ENCODE data around the gene UBTD1.

Gene UBTD1

DNA sequence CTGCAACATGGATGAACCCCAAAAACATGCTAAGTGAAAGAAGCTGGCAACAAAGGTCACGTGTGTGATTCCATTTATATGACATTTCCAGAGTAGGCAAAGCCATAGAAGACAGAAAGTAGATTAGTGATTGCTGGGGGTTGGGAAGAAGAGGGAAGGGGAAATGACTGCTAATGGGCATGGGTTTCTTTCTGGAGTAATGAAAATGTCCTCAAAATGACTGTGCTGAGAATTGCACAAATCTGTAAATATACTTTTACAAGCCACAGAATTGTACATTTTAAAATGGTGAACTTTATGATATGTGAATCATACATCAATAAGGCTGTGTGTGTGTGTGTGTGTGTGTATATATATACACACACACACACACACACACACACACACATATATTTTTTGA is 16.3 kb upstream of the UBTD1 start:
- no peak for DNase-seq (ENCODE audit: extremely low read depth, low read depth)
- TF ChIP-seq, protein P1, sequence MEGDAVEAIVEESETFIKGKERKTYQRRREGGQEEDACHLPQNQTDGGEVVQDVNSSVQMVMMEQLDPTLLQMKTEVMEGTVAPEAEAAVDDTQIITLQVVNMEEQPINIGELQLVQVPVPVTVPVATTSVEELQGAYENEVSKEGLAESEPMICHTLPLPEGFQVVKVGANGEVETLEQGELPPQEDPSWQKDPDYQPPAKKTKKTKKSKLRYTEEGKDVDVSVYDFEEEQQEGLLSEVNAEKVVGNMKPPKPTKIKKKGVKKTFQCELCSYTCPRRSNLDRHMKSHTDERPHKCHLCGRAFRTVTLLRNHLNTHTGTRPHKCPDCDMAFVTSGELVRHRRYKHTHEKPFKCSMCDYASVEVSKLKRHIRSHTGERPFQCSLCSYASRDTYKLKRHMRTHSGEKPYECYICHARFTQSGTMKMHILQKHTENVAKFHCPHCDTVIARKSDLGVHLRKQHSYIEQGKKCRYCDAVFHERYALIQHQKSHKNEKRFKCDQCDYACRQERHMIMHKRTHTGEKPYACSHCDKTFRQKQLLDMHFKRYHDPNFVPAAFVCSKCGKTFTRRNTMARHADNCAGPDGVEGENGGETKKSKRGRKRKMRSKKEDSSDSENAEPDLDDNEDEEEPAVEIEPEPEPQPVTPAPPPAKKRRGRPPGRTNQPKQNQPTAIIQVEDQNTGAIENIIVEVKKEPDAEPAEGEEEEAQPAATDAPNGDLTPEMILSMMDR (IDR thresholded peaks at IDR 0.05; ENCODE audit: low read depth, low read length) = no peak

DNA sequence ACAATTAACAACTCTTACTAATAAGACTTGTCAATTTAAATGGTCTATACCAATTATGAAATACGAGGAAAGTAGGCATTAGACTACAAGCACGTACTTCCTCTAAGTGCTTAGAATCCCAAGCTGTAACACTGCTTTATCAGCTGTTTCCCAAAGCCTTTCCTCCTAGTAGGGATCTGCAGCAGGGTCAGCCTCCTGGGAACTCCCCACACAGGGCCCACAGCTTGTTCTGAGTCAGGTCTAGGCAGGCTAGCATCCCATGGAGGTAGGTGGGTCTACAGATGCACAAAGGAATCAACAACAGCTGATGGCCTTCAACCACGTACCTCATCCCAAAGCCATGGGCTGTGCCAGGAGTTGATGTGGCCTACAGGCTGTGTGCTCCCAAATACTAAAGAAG is 15.2 kb upstream of the UBTD1 start:
- DNase-seq (ENCODE audit: extremely low read depth, low read depth) = no peak
- TF ChIP-seq, protein P1 (IDR thresholded peaks at IDR 0.05; ENCODE audit: low read depth, low read length) = no peak

DNA sequence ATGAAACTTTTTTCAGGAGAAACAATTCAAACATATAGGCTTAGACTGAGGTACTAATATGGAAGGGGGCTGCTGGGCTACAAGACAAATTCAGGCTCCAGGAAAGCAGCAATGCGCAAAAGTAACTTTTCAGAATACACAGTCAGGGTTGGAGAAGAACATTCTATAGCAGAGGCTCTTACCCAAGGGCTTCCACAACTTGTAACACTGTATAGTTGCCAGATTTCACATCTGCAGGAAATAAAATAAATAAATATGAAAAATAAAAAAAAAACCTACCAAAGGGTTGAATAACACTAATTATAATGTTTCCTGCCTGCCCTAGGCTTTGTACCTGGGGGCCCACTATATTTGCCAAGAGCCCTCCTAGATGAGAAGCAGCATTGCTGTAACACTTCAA is 14.8 kb upstream of the UBTD1 start:
- no peak for DNase-seq (ENCODE audit: extremely low read depth, low read depth)
- TF ChIP-seq, protein P1 (IDR thresholded peaks at IDR 0.05; ENCODE audit: low read depth, low read length) = no peak

DNA sequence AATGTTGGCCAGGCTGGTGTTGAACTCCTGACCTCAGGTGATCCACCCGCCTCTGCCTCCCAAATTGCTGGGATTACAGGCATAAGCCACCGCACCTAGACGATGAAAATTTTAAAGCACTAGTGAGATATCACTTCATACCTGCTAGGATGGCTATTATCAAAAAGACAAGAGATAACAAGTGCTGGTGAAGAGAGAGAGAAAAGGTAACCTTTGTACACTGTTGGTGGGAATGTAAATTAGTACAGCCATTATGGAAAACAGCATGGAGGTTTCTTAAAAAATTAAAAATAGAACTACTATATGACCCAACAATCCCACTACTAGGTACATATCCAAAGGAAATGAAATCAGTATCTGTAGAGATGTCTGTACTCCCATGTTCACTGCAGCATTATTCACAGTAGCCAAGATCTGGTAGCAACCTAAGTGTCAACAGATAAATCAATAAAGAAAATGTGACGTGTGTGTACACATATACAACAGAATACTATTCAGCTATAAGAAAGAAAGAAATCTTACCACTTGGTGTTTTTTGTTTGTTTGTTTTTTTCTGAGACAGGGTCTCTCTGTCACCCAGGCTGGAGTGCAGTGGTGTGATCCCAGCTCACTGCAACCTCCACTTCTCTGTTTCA is 13.0 kb upstream of the UBTD1 start:
- TF ChIP-seq, protein P1 (IDR thresholded peaks at IDR 0.05; ENCODE audit: low read depth, low read length) = no peak
- DNase-seq (ENCODE audit: extremely low read depth, low read depth) = no peak

DNA sequence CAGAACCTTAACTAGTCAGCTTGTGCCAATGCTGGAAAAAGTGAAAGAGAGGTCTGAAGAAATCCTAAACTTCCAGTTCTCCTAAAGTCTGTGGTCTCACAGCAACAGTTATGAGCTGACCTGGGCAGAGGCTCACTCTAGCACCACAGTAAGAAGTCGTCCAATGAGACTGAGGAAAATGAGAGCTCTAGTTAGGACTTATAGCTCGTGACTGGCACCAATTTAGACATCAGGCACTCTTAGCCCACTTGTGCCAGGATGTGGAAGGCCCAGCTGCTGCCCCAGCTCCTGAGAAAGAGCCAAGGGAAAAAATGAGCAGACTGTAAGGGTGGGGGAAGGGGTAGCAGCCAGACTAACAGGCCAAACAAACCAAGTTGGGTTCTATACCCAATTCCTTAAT is 8.1 kb upstream of the UBTD1 start:
- TF ChIP-seq, protein P1 (IDR thresholded peaks at IDR 0.05; ENCODE audit: low read depth, low read length) = no peak
- DNase-seq (ENCODE audit: extremely low read depth, low read depth) = no peak

DNA sequence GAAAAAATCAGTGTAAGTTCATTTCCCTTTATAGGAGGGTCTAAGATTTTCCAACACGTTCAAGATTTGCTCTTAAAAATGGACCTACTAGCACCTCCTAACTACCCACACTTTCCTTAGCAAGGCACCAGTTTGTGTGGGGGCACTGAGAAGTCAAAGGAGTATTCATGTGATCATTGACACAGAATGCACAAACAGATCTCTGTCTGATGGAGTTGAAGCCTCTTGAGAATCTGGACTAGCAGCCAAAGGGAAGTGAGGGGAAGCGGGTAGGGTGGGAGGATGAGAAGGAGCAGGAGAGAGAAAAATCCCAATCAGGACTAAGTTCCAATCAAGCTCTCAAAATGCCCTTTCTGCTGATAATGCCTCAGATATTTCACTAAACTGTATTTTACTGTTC is 4.6 kb upstream of the UBTD1 start:
- no peak for DNase-seq (ENCODE audit: extremely low read depth, low read depth)
- TF ChIP-seq, protein P1 (IDR thresholded peaks at IDR 0.05; ENCODE audit: low read depth, low read length) = no peak

DNA sequence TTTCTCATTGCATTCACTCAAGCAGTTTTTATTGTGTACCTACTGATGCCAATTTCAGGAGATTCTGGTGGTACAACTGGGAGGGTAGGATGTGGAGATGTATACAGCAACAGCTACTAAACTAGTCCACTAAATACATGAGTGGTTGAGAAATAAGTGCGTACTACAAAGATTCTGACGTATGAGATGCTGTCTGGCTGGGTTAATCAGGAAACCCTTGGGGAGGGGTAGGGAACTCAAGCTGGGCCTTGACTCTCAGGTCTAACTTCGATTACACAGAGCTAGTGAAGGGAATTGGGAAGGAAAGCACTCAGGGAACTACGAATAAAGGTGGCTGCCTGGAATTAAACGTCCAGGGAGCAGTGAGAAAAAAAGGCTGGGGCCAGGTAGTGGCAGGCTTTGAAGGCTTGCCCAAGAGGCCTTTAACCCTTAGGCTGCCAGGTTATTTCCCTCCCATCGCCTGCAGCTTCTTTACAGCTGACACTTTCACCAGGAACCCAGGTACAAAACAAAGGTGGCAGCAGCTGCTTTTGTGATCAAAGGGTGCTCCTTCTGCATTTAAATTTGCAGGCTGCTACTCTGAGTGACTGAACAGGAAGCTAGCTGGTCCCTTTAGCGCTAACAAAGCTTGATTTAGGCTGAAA is 3.7 kb upstream of the UBTD1 start:
- DNase-seq (ENCODE audit: extremely low read depth, low read depth) = no peak
- TF ChIP-seq, protein P1 (IDR thresholded peaks at IDR 0.05; ENCODE audit: low read depth, low read length) = no peak
